Stimulated activated naive CD8-positive, alpha-beta T cell treated with anti-CD3 and anti-CD28 coated beads, Interleukin-15, amount 100 ng/mL, for 72 hours (primary cell): ENCODE data around the gene NLRP12.
"Not testable (repeated sequence)": the region's sequence is repeated elsewhere in the genome, so short reads cannot be mapped to it uniquely, and the experiment has no call there.

Experiments
- ATAC-seq: fragments of 150-1000 bp; cut with Tn5 transposase; 2 replicates; pipeline ENCODE4 v1.10.0; 2021; ENCODE audit warnings: mild to moderate bottlenecking, moderate library complexity
- DNase-seq, 2 donors: peaks; one replicate each; pipeline ENCODE4 v3.0.0; 2021 to 2022
- H3K27ac Mint-ChIP-seq, 2 donors: one replicate each; pipeline ENCODE4 v1.8.0; 2022; ENCODE audit warnings: mild to moderate bottlenecking in 2 of 2, mixed read lengths in 2 of 2, moderate library complexity in 2 of 2
- H3K27me3 Mint-ChIP-seq: one replicate; pipeline ENCODE4 v1.8.0; 2022; ENCODE audit warnings: mixed read lengths
- H3K4me1 Mint-ChIP-seq: one replicate; pipeline ENCODE4 v1.8.0; 2022; ENCODE audit warnings: mild to moderate bottlenecking, mixed read lengths
- H3K4me3 Mint-ChIP-seq, 2 donors: one replicate each; pipeline ENCODE4 v1.8.0; 2022; ENCODE audit warnings: mild to moderate bottlenecking in 2 of 2, mixed read lengths in 2 of 2, moderate library complexity in 1 of 2
- H3K9me3 Mint-ChIP-seq, 2 donors: one replicate each; pipeline ENCODE4 v1.8.0; 2022; ENCODE audit warnings: mixed read lengths in 2 of 2

The NLRP12 gene

GRCh38 chr19:53769696-53770309 is 54.3 kb downstream of the NLRP12 start:
- not testable (repeated sequence) for H3K27ac Mint-ChIP-seq, ATAC-seq, H3K4me3 Mint-ChIP-seq, H3K4me1 Mint-ChIP-seq, H3K9me3 Mint-ChIP-seq, DNase-seq
- H3K27me3 Mint-ChIP-seq = peaks cover 24% of the 10 kb centered on the region

GRCh38 chr19:53768401-53768800 is 55.7 kb downstream of the NLRP12 start:
- peaks cover 24% of the 10 kb centered on the region for H3K27me3 Mint-ChIP-seq
- H3K4me3 Mint-ChIP-seq = no peak overlapping the region
- no peak overlapping the region for H3K27ac Mint-ChIP-seq
- no peak for DNase-seq
- no peaks in the 10 kb centered on the region for H3K9me3 Mint-ChIP-seq
- no peak for ATAC-seq
- no peaks in the 10 kb centered on the region for H3K4me1 Mint-ChIP-seq

GRCh38 chr19:53758991-53759390 is 65.1 kb downstream of the NLRP12 start:
- H3K4me1 Mint-ChIP-seq, H3K27me3 Mint-ChIP-seq, ATAC-seq, H3K4me3 Mint-ChIP-seq, H3K9me3 Mint-ChIP-seq, DNase-seq, H3K27ac Mint-ChIP-seq: not testable (repeated sequence)
